ENCODE measurements around the gene FRMD4B.
A peak's percentile ranks its signal among the peaks of the same experiment; 100 is the strongest.

FRMD4B gene

DNA sequence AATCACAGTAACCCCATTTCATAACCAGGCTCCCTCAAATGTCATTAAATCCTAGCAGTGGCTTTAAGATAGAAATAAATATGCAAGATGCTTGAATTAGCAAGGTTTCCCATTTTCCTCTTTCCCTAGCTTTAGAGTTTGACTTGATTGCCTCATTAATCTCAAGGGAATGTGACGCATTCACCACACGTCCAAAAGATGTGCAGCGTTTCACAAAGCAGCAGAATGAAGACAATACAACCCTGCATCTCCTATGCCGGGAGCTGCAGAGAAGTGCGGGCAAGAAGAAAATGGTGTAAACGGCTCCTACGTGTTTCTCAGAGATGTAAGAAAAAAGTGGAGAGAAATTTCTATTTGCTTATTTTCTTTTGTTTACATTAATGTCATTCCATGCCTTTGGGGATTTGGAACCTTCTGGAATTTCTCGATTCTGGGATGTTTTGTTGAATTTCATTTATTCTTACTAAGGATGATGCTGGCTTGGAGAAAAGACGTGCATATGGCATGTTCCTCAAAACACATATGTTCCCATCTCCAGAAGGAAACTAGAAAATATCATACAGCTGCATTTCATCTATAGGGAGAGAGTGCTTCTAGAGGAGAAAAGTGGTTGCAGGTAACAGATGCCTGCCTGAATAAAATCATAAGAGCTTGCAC is 27.8 kb upstream of the FRMD4B start:
- no peak overlapping the region for H3K4me3 ChIP-seq (ENCODE audit: low read depth, low read length)
- TF ChIP-seq, protein P1, sequence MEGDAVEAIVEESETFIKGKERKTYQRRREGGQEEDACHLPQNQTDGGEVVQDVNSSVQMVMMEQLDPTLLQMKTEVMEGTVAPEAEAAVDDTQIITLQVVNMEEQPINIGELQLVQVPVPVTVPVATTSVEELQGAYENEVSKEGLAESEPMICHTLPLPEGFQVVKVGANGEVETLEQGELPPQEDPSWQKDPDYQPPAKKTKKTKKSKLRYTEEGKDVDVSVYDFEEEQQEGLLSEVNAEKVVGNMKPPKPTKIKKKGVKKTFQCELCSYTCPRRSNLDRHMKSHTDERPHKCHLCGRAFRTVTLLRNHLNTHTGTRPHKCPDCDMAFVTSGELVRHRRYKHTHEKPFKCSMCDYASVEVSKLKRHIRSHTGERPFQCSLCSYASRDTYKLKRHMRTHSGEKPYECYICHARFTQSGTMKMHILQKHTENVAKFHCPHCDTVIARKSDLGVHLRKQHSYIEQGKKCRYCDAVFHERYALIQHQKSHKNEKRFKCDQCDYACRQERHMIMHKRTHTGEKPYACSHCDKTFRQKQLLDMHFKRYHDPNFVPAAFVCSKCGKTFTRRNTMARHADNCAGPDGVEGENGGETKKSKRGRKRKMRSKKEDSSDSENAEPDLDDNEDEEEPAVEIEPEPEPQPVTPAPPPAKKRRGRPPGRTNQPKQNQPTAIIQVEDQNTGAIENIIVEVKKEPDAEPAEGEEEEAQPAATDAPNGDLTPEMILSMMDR (IDR thresholded peaks at IDR 0.05; ENCODE audit: control insufficient read depth, extremely low read depth, insufficient read depth) = no peak
- no peak for DNase-seq (ENCODE audit: low read depth)

DNA sequence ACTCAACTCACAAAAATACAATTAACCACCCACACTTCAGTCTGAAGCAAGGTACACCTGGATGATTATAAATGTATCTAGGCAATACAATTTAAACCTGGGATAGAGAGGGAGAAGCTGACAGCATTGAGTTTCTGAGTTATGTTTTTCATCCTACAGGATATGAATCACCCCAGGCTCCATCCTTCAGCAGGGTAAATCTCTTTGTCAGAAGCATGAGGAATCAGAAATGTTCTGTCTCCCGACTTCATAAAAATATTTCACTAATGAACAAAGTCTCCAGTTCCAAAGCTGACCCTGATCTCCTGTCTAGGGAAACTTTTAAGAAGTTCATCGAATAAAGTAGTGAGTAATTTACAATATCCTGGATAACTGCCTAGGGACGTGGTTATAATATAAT is 25.5 kb upstream of the FRMD4B start:
- TF ChIP-seq, protein P1 (IDR thresholded peaks at IDR 0.05; ENCODE audit: control insufficient read depth, extremely low read depth, insufficient read depth) = no peak
- DNase-seq (ENCODE audit: low read depth) = no peak
- no peak overlapping the region for H3K4me3 ChIP-seq (ENCODE audit: low read depth, low read length)

DNA sequence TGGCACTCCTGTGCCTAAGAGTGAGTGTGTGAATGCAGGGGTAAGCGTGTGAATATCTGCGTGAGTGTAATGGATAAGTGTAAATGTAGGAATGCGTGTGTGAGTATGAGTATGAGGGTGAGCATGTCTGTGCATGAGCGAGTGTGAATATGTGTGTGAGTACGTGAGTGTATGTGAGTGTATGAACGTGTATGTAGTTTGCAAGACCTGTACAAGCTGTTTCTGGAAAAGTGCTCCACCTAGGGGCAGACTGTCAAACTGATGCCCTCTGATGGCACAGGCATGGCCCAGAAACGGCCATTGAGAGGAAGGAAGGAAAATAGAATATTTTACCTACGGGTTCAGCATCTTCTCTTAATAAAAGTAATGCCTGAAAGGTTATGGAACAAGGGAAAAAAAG is 24.4 kb upstream of the FRMD4B start:
- TF ChIP-seq, protein P1 (IDR thresholded peaks at IDR 0.05; ENCODE audit: control insufficient read depth, extremely low read depth, insufficient read depth) = peak; percentile 91
- no peak for DNase-seq (ENCODE audit: low read depth)
- no peak overlapping the region for H3K4me3 ChIP-seq (ENCODE audit: low read depth, low read length)

DNA sequence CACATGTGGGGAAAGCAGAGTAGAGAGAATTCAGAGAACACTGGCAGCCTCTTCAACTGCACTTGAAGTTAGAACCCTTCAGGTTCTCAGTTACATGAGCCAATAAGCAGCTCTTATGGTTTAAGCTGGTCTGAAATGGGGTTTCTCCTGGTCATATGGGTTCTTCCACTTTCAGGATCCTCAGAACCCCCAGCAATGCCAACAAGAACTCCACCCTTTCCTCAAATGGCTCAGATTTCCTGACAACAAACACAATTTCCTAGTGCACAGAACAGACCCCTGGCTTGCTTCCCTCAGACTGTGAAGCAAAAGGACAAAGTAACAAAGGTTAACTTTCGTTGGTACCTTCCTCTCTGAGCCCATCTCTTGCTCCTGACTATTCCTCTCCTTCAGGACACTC is 23.9 kb upstream of the FRMD4B start:
- TF ChIP-seq, protein P1 (IDR thresholded peaks at IDR 0.05; ENCODE audit: control insufficient read depth, extremely low read depth, insufficient read depth) = no peak
- no peak for DNase-seq (ENCODE audit: low read depth)
- H3K4me3 ChIP-seq (ENCODE audit: low read depth, low read length) = no peak overlapping the region

DNA sequence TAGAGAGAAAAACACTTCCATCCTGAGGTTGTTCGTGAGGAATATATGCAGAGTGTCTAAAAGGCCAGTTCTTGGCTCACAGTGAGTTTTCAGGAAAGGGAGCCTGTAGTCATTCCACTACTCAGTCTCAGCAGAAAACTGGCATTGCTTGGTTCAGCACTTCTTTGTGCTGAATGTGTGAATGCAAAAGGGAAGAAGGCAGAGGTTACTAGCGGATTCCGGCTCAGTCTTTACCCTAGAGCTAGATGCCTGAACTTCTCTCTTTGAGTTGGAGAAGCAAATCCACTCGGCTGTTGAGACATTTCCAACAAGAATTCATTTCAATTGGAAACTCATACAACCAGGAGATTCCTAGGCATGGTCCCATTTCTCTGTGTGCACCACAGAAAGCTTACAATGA is 23.1 kb upstream of the FRMD4B start:
- no peak overlapping the region for H3K4me3 ChIP-seq (ENCODE audit: low read depth, low read length)
- DNase-seq (ENCODE audit: low read depth) = no peak
- TF ChIP-seq, protein P1 (IDR thresholded peaks at IDR 0.05; ENCODE audit: control insufficient read depth, extremely low read depth, insufficient read depth) = no peak

DNA sequence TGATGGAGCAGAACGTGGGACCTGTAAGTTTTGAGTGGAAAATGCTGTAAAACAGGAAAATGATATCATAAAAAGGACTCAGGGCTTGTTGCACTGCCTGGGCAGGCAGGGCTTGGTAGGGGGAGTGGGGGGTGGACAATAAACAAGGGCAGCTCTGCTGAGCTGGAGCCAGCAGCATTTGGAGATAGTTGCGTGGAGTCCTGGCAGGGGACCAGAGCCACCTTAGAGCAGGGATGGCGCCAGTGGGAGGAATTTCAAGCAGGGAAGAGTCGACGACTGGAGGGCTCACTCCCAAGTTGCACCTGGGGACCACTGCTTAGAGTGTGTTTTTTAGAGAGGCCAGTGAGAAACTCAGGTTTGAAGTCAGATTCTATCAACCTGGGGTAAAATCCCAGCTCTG is 22.7 kb upstream of the FRMD4B start:
- H3K4me3 ChIP-seq (ENCODE audit: low read depth, low read length) = no peak overlapping the region
- TF ChIP-seq, protein P1 (IDR thresholded peaks at IDR 0.05; ENCODE audit: control insufficient read depth, extremely low read depth, insufficient read depth) = no peak
- DNase-seq (ENCODE audit: low read depth) = no peak

DNA sequence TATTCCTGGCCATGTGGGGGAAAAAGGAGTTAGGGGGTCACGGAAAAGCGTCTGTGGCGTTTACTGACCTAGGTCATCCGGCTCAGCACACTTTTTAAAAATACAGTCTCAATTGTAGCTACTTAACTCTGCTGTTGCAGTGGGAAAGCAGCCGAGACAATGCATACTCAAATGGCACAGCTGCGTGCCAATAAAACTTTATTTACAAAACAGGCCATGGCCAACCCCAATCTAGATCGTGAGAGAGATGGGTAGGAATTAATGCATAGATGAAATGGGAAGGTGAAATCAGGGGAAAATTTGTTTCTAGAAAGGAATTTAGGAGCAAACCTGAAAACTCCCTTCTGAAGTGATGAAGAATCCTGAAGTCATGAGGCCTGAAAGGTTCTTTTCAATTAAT is 22.0 kb upstream of the FRMD4B start:
- no peak for DNase-seq (ENCODE audit: low read depth)
- TF ChIP-seq, protein P1 (IDR thresholded peaks at IDR 0.05; ENCODE audit: control insufficient read depth, extremely low read depth, insufficient read depth) = no peak
- H3K4me3 ChIP-seq (ENCODE audit: low read depth, low read length) = no peak overlapping the region
